ENCODE results near the gene NR2F1.

GRCh38 chr5:93592883-93593282, 9.9 kb downstream of the NR2F1 start:
- TF ChIP-seq CTCF (conservative IDR thresholded peaks at IDR 0.05) (no peak), EZH2 (IDR thresholded peaks at IDR 0.05; ENCODE audit: low read depth) (no peak)
